ENCODE measurements around the gene GPC6.
"Not testable (repeated sequence)": the region's sequence is repeated elsewhere in the genome, so short reads cannot be mapped to it uniquely, and the experiment has no call there.

Gene GPC6

DNA sequence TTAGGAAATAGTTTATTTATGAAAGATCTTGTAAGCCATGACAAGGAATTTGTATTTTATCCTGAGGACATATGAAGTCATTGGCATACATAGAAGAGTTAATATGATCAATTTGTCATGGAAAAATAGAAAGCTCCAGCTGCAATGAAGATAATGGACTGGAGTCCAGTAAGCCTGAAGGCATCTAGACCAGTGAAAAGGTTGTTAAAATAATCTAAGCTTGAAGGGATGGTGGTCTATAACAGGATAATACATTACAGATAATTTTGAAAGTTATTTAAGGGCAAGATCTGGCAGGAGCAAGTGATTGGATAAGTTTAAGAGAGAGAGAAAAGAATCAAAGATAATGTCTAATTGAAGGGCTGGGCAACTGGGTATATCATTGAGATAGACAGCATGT lies 224.2 kb downstream of the GPC6 start:
- DNase-seq, result no peak

GRCh38 chr13:93454676-93455235 lies 228.1 kb downstream of the GPC6 start:
- DNase-seq, result not testable (repeated sequence)

GRCh38 chr13:93455861-93456260 lies 229.3 kb downstream of the GPC6 start:
- no peak for DNase-seq

- no peak for DNase-seq
Observed at GRCh38 chr13:93460005-93460404, 233.4 kb downstream of the GPC6 start.

DNA sequence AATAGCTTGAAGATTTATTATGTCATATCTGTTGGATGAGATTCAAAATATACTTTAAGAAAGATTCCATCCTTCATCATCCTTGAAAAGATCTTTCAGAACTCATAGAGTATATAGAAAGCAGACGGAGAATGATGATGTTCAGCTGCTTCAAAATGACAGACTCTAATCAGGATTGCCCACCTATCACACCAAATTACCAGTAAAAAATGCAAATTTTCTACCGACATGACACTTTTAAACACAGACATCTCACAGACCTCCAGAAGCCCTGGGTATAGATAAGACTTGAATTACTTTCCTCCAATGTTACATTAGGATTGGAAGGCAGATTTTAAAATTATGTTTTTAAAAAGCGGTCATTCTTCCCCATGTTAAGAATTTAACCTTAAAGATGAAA lies 235.5 kb downstream of the GPC6 start:
- DNase-seq, result no peak

GRCh38 chr13:93466502-93467036 lies 240.0 kb downstream of the GPC6 start:
- DNase-seq, result no peak

- DNase-seq, result no peak
Observed at GRCh38 chr13:93467175-93467574, 240.6 kb downstream of the GPC6 start.

GRCh38 chr13:93468433-93468832 lies 241.8 kb downstream of the GPC6 start:
- DNase-seq, result no peak

DNA sequence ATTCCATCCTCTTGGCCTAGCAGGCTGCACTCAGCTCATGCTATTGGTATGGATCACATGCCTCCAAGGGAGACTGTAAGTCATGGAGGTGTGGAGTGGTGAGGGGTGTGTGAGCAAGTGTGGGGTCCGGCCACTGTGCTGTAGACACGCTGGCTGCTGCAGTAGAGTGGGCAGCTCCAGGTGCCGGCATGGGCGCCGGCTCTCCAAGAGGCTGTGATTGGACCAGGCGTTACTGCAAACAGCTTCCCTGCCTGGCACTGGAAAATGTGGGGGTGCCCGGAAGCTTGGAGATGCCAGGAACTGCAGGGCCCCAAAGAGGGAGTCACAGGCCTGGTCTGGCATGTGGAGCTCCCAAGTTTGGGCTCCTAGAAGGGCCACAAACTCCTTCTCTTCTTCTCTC lies 245.7 kb downstream of the GPC6 start:
- no peak for DNase-seq

DNA sequence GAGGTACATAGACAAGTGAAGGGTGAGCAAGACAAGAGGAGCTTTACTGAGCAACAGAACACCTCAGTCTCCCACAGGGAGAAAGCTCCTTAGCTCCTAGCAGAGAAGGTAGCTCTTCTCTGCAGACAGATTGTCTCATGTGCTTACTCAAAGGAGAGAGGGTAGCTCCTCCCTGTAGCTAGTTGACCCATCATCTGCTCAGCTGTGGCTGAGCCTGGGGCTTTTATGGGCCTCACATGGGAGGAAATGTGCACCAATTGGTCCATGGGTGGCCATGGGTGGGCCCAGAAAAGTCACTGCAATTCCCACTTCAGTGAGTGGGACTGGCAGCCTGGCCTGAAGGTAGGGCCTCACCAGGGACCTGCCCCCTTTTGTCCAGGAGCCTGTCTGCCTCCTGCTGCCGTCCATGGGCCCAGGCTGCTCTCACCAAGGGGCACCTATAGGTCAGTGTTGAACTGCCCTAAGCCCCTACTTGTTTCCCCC lies 246.2 kb downstream of the GPC6 start:
- no peak for DNase-seq

GRCh38 chr13:93473441-93474270 lies 247.0 kb downstream of the GPC6 start:
- DNase-seq, result no peak

GRCh38 chr13:93476175-93476574 lies 249.6 kb downstream of the GPC6 start:
- no peak for DNase-seq

DNA sequence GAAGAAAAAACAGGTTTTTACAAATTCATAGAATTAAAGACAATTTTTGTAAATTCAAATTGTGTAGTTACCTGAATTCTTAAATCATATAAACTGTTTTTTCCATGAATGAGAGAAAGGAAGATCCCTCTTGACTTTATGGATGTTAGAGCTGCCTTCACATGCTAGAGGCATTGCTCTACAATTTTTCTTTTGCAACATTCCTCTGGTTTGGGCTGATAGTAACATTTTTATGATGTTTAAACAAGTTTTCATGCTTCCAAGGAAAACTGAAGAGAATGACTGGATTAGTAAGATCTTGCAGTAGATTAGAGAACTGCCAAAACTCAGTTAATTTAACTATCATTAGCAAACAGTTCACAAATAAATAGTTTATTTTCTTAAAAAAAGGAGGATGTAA lies 250.6 kb downstream of the GPC6 start:
- DNase-seq, result no peak

DNA sequence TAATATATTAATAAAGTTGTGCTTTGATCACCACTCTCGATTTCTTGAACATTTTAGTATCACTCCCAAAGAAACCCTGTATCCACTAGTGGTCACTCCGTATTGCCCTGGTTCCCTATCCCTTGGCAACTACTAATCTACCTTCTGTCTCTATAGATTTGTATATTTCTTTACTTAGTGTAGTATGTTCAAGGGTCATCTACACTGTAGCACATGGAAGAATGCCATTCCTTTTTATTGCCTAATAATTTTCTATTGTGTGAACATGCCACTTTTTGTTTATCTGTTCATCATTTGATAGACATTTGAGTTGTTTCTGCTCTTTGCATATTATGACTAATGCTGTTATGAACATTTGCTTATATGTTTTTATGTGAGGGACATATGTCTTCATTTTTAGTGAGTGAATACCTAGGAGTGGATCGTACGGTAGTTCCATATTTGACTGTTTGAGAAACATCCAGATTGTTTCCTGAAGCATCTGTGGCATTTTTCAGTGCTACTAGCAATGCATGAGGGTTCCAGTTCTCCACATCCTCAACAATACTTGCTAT lies 254.0 kb downstream of the GPC6 start:
- no peak for DNase-seq

- DNase-seq, result not testable (repeated sequence)
Observed at GRCh38 chr13:93496117-93496516, 269.5 kb downstream of the GPC6 start.

DNA sequence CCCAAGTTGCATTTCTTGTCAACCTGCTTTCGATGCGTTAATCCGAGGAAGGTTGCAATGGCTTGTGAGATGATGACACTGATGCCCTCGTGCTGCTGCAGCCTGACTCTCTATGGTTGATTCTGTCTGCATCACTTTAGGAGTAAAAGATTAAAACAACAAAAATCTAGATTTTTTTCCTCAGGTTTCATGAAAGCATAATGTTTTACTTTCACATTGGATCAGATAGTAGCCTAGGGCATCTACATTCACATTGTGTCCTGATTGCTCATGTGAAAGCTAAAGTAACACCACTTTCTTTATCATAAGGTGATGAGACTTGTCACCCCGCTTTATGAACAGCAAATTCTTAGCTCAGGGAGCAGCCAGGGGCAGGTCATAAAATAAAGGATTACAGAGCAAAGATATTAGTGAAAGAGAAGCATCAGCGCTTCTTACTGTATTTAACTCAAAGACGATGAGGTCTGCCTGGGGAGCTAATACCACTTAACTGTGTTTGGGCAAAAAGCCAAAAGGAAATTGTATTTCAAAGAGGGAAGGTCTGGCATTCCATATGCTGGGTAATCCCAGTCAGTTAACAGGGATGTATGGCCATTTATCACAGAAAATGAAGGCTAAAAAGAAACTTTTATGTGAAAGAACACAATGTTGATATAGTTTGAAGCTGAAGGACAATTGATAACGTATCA lies 270.5 kb downstream of the GPC6 start:
- DNase-seq, result no peak

DNA sequence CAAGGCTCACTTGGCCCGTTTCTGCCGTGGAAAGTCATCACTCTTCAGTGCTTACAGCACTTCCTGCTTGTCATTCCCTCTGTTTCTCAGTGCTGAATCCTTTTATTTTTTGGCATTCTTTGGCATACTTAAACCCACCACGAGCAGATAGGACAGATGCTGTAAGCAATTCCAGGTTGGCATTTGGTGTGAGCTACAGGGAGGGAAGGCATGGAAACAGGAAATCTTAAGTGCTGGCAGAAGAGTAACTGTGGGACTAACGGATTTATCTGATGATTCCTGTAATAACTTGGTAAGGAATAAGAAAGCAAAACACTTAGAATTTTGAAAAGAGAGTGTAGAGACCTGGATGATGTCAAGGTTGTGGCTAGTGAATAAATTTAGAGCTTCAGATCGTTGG lies 273.4 kb downstream of the GPC6 start:
- DNase-seq, result no peak

DNA sequence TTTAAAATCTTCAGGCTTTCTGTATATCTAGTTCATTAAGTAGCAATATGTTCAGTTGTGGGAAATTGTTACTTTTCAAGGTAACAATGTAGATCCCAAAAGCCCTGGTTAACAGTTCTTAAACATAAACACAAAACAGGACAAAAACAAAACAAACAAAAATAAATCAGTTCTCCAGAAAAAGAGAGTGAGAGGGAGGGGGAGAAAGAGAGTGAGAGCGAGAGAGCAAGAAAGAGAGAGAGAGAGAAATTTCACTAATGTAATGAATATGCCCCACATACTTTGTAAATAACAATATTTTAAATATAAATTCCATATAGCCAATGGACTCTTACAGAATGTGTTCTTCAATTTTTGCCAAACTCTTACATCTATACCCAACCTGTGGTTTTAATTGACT lies 275.5 kb downstream of the GPC6 start:
- DNase-seq, result no peak

- no peak for DNase-seq
Observed at GRCh38 chr13:93502987-93503615, 276.5 kb downstream of the GPC6 start.

GRCh38 chr13:93505104-93505952 lies 278.7 kb downstream of the GPC6 start:
- DNase-seq, result no peak

DNA sequence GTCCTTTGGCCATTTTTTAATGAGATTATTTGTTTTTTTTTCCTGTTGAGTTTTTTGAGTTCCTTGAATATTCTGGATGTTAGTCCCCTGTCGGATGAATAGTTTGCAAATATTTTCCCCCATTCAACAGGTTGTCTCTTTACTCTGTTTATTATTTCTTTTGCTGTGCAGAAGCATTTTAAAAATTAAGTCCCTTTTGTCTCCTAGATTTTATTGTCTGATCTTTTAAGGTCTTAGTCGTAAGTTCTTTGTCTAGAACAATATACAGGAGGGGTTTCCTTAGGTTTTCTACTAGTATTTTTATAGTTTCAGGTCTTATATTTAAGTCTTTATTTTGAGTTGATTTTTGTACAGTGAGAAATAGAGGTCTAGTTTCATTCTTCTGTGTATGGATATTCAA lies 284.4 kb downstream of the GPC6 start:
- DNase-seq, result no peak

DNA sequence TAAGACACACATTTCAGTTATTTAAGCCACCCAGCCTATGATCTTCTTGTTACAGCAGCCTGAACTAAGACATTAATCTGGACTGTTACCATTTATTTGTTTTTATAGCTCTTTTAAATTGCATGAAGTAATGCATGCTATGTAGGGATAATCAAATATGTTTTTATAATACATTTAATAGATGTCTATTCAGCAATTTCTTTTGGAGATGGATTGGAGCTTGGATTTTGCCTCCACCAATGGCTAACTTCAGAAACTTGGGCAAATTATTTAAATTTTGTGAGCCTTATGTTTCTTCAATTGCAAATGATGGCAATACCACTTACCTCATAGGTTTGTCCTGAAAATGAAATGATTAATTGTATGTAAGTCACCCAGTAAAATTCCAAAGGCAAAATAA lies 288.7 kb downstream of the GPC6 start:
- no peak for DNase-seq
